ENCODE measurements around the gene KIAA1217.
"Not testable (repeated sequence)": the region's sequence is repeated elsewhere in the genome, so short reads cannot be mapped to it uniquely, and the experiment has no call there.

Gene KIAA1217

DNA sequence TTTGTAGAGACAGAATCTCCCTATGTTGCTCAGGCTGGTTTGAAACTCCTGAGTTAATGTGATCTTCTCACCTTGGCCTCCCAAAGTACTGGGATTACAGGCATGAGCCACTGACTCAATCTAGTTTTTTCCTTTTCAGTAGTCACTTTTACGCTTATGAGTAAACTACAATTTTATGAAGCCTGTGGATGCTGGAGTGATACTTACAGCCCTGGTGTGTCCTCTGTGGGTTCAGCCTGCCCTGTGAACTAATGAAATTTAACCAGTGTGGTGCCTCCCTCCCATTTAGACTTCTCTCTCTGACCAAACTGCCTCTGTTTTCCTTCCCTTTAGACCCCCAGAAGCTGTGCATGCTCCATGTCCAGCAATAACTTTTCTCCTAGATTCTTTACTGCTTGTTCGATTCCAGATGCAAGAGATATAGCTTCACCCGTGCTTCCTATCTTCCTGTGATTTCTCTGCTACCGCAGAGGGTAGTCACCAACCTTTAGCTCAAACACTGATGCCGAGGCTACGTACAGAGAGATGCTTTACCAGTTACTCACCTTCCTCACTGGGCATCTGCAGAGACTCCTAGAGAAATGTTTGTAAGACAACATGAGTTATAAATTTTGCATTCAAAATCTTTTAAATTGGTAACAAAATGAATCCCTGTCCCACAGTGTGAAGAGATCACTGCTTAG, 90.8 kb downstream of the KIAA1217 start:
- DNase-seq = no peak

DNA sequence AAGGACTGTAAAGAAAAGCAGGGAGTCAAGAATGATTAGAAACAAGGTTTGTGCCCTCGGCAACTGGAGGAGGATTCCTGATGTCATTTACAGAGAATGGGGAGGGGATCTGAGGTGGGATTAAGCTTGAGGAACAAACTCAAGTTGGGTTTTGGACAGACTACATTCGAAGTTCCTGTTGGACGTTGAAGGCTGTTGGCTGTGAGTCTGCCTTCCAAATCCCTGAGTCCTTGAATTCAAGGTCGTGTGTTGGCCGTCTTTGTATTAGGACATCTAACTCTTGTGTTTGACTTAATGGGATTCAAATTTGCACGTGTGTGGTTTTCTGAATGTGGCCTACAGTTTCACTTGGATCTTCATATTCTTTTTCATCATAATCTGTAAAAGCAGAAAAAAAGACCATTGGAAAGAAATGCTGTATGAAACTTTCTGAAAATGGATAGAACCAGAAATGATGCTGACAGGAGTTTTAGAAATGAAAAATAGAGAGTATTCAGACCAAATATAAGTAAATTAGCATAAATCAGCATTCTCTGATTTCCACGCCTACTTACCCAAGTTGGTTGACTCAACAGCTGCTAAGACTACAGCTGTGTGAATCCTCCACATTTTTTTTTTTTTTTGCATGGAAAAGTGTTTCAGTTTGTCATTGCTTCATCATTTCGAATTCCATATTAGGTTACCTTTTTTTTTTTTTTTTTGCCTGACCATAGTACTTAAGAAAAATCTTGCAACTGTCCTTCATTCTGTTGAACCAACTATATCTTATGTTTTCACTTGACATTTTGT, 94.8 kb downstream of the KIAA1217 start:
- no peak for DNase-seq

DNA sequence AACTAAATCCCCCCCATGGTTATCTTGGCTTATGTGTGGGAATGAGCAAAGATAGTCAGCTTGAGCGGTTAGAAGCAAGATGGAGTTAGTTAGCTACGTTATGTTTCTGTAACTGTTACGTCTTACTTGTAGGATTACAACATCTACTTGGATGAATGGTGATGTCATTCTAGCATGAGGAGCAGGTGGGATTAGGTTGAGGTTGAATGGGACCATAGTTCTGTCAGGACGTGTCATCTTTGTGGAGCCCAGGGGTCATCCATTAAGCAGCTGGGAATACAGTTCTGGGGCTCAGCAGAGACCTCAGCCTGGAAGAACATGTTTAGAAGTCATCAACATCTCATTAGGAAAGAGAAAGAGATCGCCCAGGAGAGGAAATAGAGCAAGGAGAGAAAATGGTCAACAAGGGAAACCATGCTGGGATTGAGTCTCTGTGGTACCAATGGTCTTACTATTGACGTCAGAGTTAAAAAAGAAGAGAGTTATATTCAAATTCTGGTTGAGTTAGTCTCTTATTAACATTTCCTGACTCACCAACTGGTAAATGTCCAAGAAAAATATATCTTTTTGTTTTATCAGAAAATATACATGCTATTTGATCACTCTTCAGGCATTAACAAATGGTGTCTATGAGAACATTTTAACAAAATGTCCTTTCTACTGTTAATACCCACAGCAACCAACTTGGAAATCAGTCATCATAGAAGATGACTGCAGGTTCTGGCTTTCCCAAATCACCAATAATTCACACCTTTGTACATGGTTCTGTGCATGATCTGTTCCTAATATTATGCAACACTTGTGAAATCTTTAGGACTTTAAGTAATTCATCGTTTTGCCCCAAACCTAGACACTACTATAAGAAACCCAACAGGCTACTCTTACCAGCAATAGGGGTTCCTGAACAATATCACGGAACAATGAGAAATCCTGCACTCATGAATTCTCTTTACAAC, 96.9 kb downstream of the KIAA1217 start:
- no peak for DNase-seq

GRCh38 chr10:24306507-24306875, 97.6 kb downstream of the KIAA1217 start:
- DNase-seq = no peak

DNA sequence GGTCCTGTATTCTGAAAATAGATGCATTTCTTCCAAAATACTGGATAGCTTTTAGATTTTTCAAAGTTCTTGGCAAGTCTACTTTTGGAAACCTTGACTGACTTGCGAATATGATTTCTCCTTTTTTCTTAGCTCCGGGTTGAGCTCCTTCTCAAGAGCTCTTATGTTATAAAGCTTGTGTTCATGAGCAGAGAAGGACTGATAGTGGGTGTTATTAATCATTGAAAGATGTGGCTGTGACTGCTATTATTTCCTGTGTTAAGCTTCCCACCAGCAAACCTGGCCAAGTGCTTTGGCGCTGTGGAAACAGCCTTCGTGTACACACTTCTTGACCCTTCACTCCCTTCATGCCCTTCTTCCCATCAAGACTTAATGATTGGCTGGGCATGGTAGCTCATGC, 98.2 kb downstream of the KIAA1217 start:
- no peak for DNase-seq

DNA sequence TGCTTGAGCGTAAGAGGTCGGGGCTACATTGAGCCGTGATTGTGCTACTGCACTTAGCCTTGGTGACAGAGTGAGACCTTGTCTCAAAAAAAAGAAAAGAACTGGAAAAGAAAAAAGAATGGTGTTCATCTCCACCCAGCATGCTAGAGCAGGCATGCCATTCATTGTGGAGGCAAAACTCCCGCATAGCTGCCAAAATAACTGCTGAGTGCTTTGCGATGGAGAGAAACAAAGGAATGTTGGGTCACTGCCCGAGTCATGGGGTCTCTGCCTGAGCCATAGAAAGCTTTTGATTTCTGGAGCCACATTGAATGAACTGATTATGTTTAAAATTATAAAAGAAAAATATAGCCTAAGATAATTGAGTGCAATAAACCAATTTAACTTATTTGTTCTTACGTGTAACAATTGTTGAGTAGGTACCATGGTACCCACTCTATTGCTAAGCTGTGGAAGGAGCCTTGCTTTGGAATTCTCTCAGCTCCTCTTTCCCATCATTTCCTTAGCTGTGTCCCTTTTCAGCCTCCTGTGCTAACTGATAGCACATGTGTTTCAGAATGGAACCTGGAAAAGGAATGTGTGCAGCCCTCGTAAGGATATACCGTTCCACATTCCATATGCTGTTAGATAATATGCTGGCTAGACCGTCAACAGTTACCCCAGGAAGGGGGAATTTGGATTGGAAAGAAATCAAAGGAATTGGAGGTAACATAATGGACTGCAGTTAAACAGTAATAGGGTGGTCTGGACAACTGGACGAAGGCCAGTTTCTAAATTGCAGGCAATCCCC, 99.0 kb downstream of the KIAA1217 start:
- DNase-seq = no peak

GRCh38 chr10:24310104-24310503, 101.2 kb downstream of the KIAA1217 start:
- no peak for DNase-seq

GRCh38 chr10:24311888-24312287, 103.0 kb downstream of the KIAA1217 start:
- DNase-seq = no peak

DNA sequence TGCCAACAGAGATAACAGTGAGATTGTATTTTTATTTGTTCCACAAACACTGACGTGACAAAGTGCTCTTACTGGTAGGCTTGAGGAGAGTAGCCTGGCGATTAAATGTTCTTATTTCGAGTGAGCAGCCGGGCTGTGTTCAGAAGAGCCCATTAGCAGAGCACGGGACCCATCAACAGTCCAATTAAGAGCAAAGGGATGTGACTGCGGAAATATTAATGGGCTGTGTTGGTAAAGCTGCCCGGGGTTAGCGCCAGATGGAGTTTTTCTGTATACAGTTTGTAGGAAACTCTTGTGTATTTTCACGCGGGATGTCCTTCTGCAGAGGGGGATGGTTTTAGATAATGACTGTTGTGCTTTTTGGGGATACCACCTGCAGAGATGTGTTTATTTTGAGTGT, 104.3 kb downstream of the KIAA1217 start:
- DNase-seq = no peak

- no peak for DNase-seq
Measured at GRCh38 chr10:24315211-24315610, 106.3 kb downstream of the KIAA1217 start.

GRCh38 chr10:24318517-24318916, 109.6 kb downstream of the KIAA1217 start:
- DNase-seq = no peak

GRCh38 chr10:24320373-24320772, 111.4 kb downstream of the KIAA1217 start:
- no peak for DNase-seq

DNA sequence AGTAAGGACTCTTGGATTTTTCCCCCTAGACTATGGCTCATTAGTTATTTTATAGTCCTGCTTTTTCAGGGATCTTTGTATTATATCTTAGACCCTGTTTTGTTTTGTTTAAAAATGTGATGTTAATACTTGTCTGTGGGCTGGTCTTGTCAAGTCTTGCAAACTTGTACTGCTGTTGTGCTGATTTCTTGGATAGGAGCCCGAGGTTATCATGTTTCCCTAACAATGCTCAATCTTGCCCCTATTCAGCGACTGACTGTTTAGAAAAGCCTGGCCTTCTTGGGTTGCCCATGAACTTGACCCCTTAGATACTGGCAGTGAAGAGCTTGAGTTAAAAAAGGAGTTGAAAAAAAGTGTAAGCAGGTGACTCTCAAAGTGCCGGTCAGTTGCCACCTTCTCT, 115.7 kb downstream of the KIAA1217 start:
- DNase-seq = no peak

- no peak for DNase-seq
Measured at GRCh38 chr10:24331457-24331856, 122.5 kb downstream of the KIAA1217 start.

DNA sequence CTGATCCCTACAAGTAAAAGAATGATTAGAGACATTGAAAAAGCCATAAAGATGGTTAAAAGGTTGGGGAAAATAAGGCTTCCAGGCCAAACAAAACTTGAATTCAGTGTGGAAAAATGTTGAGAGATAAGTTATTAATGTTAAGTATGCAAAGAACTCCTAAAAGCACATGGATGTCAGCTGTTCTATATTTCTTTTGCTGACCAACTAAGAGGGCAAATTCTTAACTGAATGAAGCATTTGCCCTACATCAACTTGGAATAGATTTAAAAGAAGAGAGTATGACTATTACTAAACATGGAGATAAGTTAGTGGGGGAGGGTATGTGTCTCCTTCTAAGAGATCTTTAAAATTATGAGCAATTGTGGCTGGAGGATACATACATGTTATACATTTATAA, 124.8 kb downstream of the KIAA1217 start:
- DNase-seq = no peak

GRCh38 chr10:24334279-24334939, 125.5 kb downstream of the KIAA1217 start:
- no peak for DNase-seq

- not testable (repeated sequence) for DNase-seq
Measured at GRCh38 chr10:24337723-24338122, 128.8 kb downstream of the KIAA1217 start.

DNA sequence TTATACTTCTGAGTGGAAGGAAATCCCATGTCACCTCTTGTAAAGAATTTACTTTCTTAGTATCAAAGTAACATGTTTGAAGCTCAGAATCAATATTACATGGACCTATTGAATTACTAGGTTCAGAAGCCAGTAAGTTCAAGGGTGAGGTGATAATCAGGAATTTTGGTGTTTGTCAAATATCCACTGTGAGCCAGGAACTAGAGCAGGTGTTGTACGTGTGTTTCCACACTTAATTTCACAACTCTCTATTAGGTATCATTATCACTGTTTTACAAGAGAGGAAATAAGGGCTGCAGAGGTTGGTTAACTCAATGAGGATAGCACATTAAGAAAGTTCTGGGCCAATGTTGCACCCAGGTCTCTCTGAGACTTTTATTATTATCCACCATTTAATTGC, 130.4 kb downstream of the KIAA1217 start:
- no peak for DNase-seq

- DNase-seq = no peak
Measured at GRCh38 chr10:24340446-24340845, 131.5 kb downstream of the KIAA1217 start.

DNA sequence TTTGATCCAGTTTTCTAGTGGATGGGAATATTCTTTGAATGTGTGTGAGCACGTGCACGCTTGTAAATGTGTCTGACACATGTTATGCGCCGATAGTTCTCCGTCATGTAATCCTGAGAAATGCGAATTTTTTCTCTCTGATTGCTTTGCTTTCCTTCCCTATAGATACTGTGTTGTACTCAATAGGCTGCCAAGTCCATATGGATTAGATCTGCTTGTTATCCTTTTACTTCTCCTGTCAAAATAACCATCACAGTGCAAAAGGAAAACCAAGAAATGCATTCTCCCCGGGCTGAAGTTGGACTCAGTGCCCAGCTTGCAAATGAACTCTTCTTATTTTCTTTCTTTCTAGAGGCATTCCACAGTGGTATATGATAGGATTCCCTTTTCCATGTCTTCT, 131.9 kb downstream of the KIAA1217 start:
- DNase-seq = no peak

DNA sequence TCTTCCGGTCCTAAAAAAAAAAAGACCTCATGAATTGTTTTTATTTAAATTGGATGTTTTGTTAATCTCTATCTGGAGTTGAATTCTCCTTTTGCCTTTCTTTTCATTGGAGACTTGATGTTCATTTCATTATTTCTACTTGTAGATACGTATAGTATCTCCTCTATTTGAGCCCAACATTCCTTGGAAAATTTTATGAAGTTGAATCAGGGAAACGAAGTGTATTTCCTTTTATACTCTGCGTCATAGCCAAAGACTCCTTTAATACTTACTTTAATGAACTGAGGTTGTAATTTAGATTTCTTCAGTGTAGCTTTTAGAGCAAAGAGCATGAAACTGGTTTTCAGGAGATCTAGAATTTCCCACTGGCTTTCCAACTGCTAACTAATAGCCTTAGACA, 132.4 kb downstream of the KIAA1217 start:
- no peak for DNase-seq

- no peak for DNase-seq
Measured at GRCh38 chr10:24341897-24342296, 133.0 kb downstream of the KIAA1217 start.

Data from KG1 (cell line).